Upper lobe of left lung (tissue), 4 donors: ENCODE results near the gene LSM14A.

Experiments used
- EP300 ChIP-seq, 4 donors: sonication (generic); formaldehyde crosslinking; IDR thresholded peaks; one replicate each; pipeline ENCODE4 v1.5.1; 2017; ENCODE audit warnings: antibody characterized with exemption in 4 of 4, control low read depth in 2 of 4
- POLR2A ChIP-seq, 4 donors: fragments of 450-650 bp; IDR thresholded peaks; one replicate each; pipeline ENCODE4 v1.5.1; 2016 to 2017; ENCODE audit warnings: antibody characterized with exemption in 4 of 4, mild to moderate bottlenecking in 2 of 4
- POLR2AphosphoS5 ChIP-seq, 2 donors: sonication (generic); formaldehyde crosslinking; IDR thresholded peaks; one replicate each; pipeline ENCODE4 v1.5.1; 2017; ENCODE audit warnings: antibody characterized with exemption in 2 of 2
- TF ChIP-seq, protein P1 (sequence below), 6 experiments: fragments of 450-650 bp in 4 of 6; fragments of 200-600 bp in 2 of 6; sonication (generic) in 2 of 6; IDR thresholded peaks; one replicate each; pipeline ENCODE4 v1.5.1; 2016 to 2019; ENCODE audit warnings: antibody characterized with exemption in 6 of 6

- TF ChIP-seq POLR2AphosphoS5 (IDR thresholded peaks at IDR 0.05), result no peak
- TF ChIP-seq, protein P1, sequence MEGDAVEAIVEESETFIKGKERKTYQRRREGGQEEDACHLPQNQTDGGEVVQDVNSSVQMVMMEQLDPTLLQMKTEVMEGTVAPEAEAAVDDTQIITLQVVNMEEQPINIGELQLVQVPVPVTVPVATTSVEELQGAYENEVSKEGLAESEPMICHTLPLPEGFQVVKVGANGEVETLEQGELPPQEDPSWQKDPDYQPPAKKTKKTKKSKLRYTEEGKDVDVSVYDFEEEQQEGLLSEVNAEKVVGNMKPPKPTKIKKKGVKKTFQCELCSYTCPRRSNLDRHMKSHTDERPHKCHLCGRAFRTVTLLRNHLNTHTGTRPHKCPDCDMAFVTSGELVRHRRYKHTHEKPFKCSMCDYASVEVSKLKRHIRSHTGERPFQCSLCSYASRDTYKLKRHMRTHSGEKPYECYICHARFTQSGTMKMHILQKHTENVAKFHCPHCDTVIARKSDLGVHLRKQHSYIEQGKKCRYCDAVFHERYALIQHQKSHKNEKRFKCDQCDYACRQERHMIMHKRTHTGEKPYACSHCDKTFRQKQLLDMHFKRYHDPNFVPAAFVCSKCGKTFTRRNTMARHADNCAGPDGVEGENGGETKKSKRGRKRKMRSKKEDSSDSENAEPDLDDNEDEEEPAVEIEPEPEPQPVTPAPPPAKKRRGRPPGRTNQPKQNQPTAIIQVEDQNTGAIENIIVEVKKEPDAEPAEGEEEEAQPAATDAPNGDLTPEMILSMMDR (IDR thresholded peaks at IDR 0.05), result no peak
- no peak for TF ChIP-seq EP300 (IDR thresholded peaks at IDR 0.05)
- TF ChIP-seq POLR2A (IDR thresholded peaks at IDR 0.05), result no peak
Measured at GRCh38 chr19:34274827-34275625, 102.7 kb downstream of the LSM14A start.
